Measurements from ENCODE around the gene KRT5. TPM values are rescaled to one million over a fixed set of nuclear protein-coding genes. Genes with fewer than 3 reads are reported as not detected.

The KRT5 gene
- not detected in 2 replicates for total RNA-seq (2013; cell fraction: nucleolus; rRNA removed)
- total RNA-seq (2014; rRNA removed): not detected in 2 replicates
- total RNA-seq (2014; rRNA removed; fragmentation: Illumina TruSeq; extraction: Trizol): not detected in 2 replicates
- not detected in 2 replicates for total RNA-seq (2021)
- not detected for polyA plus RNA-seq (2011; ENCODE audit: low read depth)
- polyA plus RNA-seq (2011; rRNA removed): 0.23 and 1.6 TPM in 2 replicates
- polyA plus RNA-seq (2011; cell fraction: cytosol; rRNA removed): 0.15 and 0.27 TPM in 2 replicates
- 0.58 and 0.97 TPM in 2 replicates for polyA plus RNA-seq (2011; cell fraction: nucleus; rRNA removed)
- polyA plus RNA-seq (2012): not detected in 2 replicates
- polyA plus RNA-seq (2014; fragmentation: Illumina TruSeq; extraction: Trizol): not detected in 2 replicates
- not detected for polyA plus RNA-seq (2014; fragmentation: Nextera tagmentation; extraction: Ambion mirVana)
- not detected in 2 replicates for polyA plus RNA-seq (2014; rRNA removed)
- polyA plus RNA-seq (2016; fragmentation: Nextera tagmentation; extraction: Ambion mirVana): not detected
- polyA minus RNA-seq (2011; rRNA and poly(A)+ RNA removed): 1.2 and 1.7 TPM in 2 replicates
- 2.0 TPM in 1 of 2 replicates, not detected in the other for polyA minus RNA-seq (2011; cell fraction: cytosol; rRNA and poly(A)+ RNA removed)
- polyA minus RNA-seq (2011; cell fraction: nucleus; rRNA and poly(A)+ RNA removed): 0.38 and 1.1 TPM in 2 replicates
- Bru-seq, nascent RNA: not detected
- BruChase-seq, experiment 1, labeled RNA remaining after a 6-hour chase: percentile 12 among the genes with signal in this experiment
- not detected for BruChase-seq, experiment 2, labeled RNA remaining after a 2-hour chase
- long read RNA-seq, experiment 1: 0 reads
- long read RNA-seq, experiment 2: 0 reads

- Histone ChIP-seq H3K4me2 (ENCODE audit: control insufficient read depth, insufficient read depth) (no peak within 1 kb of the TSS), H3K27me3 (replicated peaks in 1 of 2; ENCODE audit: control insufficient read depth in 2 of 2, insufficient read depth in 2 of 2, low read length in 1 of 2) (peaks cover 0 to 8% of the 10 kb centered on the region in 2 experiments; a peak in 3 of 4 replicates), H2AFZ (ENCODE audit: control insufficient read depth, low read depth, low read length) (no peak within 1 kb of the TSS), H3K79me2 (ENCODE audit: control insufficient read depth, insufficient read depth, low read length) (no peaks in the 10 kb centered on the region), H3K9ac (ENCODE audit: control insufficient read depth, insufficient read depth, low read length) (no peak within 1 kb of the TSS), H3K27ac (ENCODE audit: control insufficient read depth, insufficient read depth) (no peak within 1 kb of the TSS), H3K36me3 (ENCODE audit: control insufficient read depth in 2 of 2, insufficient read depth in 2 of 2, low read length in 1 of 2) (no peaks in the 10 kb centered on the region), H3K4me1 (ENCODE audit: control insufficient read depth, insufficient read depth, low read length) (no peaks in the 10 kb centered on the region), H3K9me3 (replicated peaks; ENCODE audit: control insufficient read depth, insufficient read depth, low read length) (no peaks in the 10 kb centered on the region), H4K20me1 (ENCODE audit: control insufficient read depth, insufficient read depth) (no peaks in the 10 kb centered on the region), H3K4me3 (no peak within 1 kb of the TSS)
- DNase-seq (ENCODE audit: low read depth, low spot score) (no peak), FAIRE-seq (no peak), ATAC-seq (no peak)
- ChIA-PET POLR2A (no interaction called here), CTCF (no interaction called here), SMC1A (ENCODE audit: uncharacterized antibody, unreplicated experiment) (no interaction called here), RAD21 (ENCODE audit: unreplicated experiment) (no interaction called here)
- WGBS (ENCODE audit: insufficient coverage, insufficient replicate concordance, low lambda C conversion rate, missing lambda C conversion rate): 38% methylated on average over 28 of the region's 29 CpGs
- TF ChIP-seq SPI1 (IDR thresholded peaks at IDR 0.05; ENCODE audit: borderline replicate concordance, insufficient read depth, low read depth, low read length): no peak
- no peak for TF ChIP-seq BHLHE40 (IDR thresholded peaks at IDR 0.05; ENCODE audit: borderline replicate concordance in 1 of 2, low read depth in 2 of 2, low read length in 1 of 2)
- TF ChIP-seq USF1 (IDR thresholded peaks at IDR 0.05; ENCODE audit: borderline replicate concordance, extremely low read length, insufficient read depth, low read depth, low read length): no peak
- TF ChIP-seq CHD2 (IDR thresholded peaks at IDR 0.05; ENCODE audit: borderline replicate concordance, low read depth, low read length): no peak
- no peak for TF ChIP-seq JUNB (IDR thresholded peaks at IDR 0.05)
- TF ChIP-seq MEF2B (IDR thresholded peaks at IDR 0.05; ENCODE audit: partially characterized antibody, poor library complexity, severe bottlenecking): no peak
- TF ChIP-seq CBX5 (IDR thresholded peaks at IDR 0.05; ENCODE audit: low read depth): no peak
- no peak for TF ChIP-seq FOXK2 (IDR thresholded peaks at IDR 0.05)
- no peak for TF ChIP-seq ZBTB33 (IDR thresholded peaks at IDR 0.05)
- TF ChIP-seq HCFC1 (IDR thresholded peaks at IDR 0.05; ENCODE audit: low read length): no peak
- TF ChIP-seq ZZZ3 (IDR thresholded peaks at IDR 0.05; ENCODE audit: control insufficient read depth, insufficient read length, low read depth): no peak
- no peak for TF ChIP-seq TAF1 (IDR thresholded peaks at IDR 0.05; ENCODE audit: borderline replicate concordance, low read depth, low read length)
- in situ Hi-C loops (cut with MboI): no loop called here
- intact Hi-C loops (cut with micrococcal nuclease; ENCODE audit: unreplicated experiment): no loop called here
- no TSS peak for BruUV-seq (replicated peaks)
Measured at GRCh38 chr12:52519826-52520662, at the start of gene KRT5. Gene KRT5, minus strand, starts transcription at chr12:52520394. Its CDS starts 98 bp downstream, at chr12:52520296.

Measured in GM12878 (cell line).